C4-2B (cell line): ENCODE measurements around the gene INHBE.

Source experiments
- CTCF ChIP-seq: fragments of 450-650 bp; conservative IDR thresholded peaks from 2 replicates; pipeline ENCODE4 v1.5.1; 2017; ENCODE audit warnings: mild to moderate bottlenecking
- ZFX ChIP-seq: fragments of 450-650 bp; IDR thresholded peaks from 2 replicates; pipeline ENCODE4 v1.6.1; 2017

- TF ChIP-seq CTCF (no peak), ZFX (no peak)
Measured at GRCh38 chr12:57490126-57490525, 35.0 kb downstream of the INHBE start.
